NCI-H774 (cell line): ENCODE results near the gene FAT2.

Experiments
- DNase-seq: peaks from one replicate; lab custom pipeline; 2025; lab: John Stamatoyannopoulos, UW

FAT2 gene

GRCh38 chr5:151553130-151553670 lies 37.9 kb downstream of the FAT2 start:
- DNase-seq = no peak

- DNase-seq = no peak
Observed at GRCh38 chr5:151551985-151552384, 39.1 kb downstream of the FAT2 start.

- no peak for DNase-seq
Observed at GRCh38 chr5:151550146-151550545, 41.0 kb downstream of the FAT2 start.

GRCh38 chr5:151549713-151550112 lies 41.4 kb downstream of the FAT2 start:
- no peak for DNase-seq

GRCh38 chr5:151547364-151547763 lies 43.8 kb downstream of the FAT2 start:
- DNase-seq = no peak

- no peak for DNase-seq
Observed at GRCh38 chr5:151541571-151541970, 49.6 kb downstream of the FAT2 start.
